Right lobe of liver (tissue), 6 donors: ENCODE results near the gene EXOC3L2. TPM values are rescaled to one million over a fixed set of nuclear protein-coding genes. Genes with fewer than 3 reads are reported as not detected.

Experiments
- ATAC-seq, 4 donors: fragments of 200-7000 bp; cut with Tn5 transposase; one replicate each; pipeline ENCODE4 v1.9.1; 2020; ENCODE audit warnings: mild to moderate bottlenecking in 4 of 4, moderate library complexity in 4 of 4
- DNase-seq, 3 donors: peaks; one replicate each; pipeline ENCODE4 v3.0.0-alpha.2; 2020
- H3K27ac ChIP-seq, 3 donors: fragments of 200-600 bp; one replicate each; pipeline ENCODE4 v1.8.0; 2022
- H3K27me3 ChIP-seq, 2 donors: fragments of 200-600 bp; one replicate each; pipeline ENCODE4 v1.8.0; 2022
- H3K36me3 ChIP-seq, 4 donors: fragments of 200-600 bp; sonication (generic) in 1 of 4; one replicate each; pipeline versions ENCODE4 v1.5.1 to v1.8.0; 2017 to 2022; ENCODE audit warnings: control low read depth in 1 of 4
- H3K4me1 ChIP-seq, 4 donors: fragments of 200-600 bp; sonication (generic) in 1 of 4; one replicate each; pipeline versions ENCODE4 v1.5.1 to v1.8.0; 2017 to 2022; ENCODE audit warnings: control low read depth in 1 of 4
- H3K4me3 ChIP-seq, 3 donors: fragments of 200-600 bp; one replicate each; pipeline ENCODE4 v1.8.0; 2022
- H3K9me3 ChIP-seq, 4 donors: fragments of 200-600 bp; sonication (generic) in 1 of 4; one replicate each; pipeline versions ENCODE4 v1.5.1 to v1.8.0; 2017 to 2022; ENCODE audit warnings: control low read depth in 1 of 4
- POLR2A ChIP-seq: fragments of 450-650 bp; IDR thresholded peaks from one replicate; pipeline ENCODE4 v1.6.1; 2017; ENCODE audit warnings: antibody characterized with exemption, mild to moderate bottlenecking
- WGBS: methylation state at CpG from one replicate; pipeline ENCODE4 v1.1.6; 2018; ENCODE audit warnings: low coverage, low lambda C conversion rate; ENCODE audit not compliant: insufficient coverage; ENCODE audit errors: missing lambda C conversion rate; 5-methylcytosine and 5-hydroxymethylcytosine counted together
- intact Hi-C, 2 donors: fragments of 100-400 bp; cut with DNase I; formaldehyde crosslinking; loops; one replicate each; pipeline versions ENCODE4 v1.11.2 to v1.14.1; 2022
- total RNA-seq, 6 experiments: library from RNA; depleted of rRNA in 2 of 6; stranded (reverse); fragments of >200 nt in 2 of 6; fragmentation: NEBNext Ultra II Directional in 3 of 6; extraction: Animal tissue kit (Norgen Biotek cat#: 25700) in 3 of 6; gene quantifications; one replicate each; pipeline versions ENCODE4 v1.1.0 to v1.2.4, GENCODE V29; 2016 to 2023
- TF ChIP-seq, protein P1 (sequence below), 4 donors: fragments of 200-600 bp in 3 of 4; fragments of 450-650 bp in 1 of 4; IDR thresholded peaks; one replicate each; pipeline versions ENCODE4 v1.5.1 to v1.8.0; 2016 to 2022; ENCODE audit warnings: antibody characterized with exemption in 4 of 4, mild to moderate bottlenecking in 2 of 4
- donor health status: DM: no; HTN: yes; CAD: no.
- donor health status: DM: no; HTN: no; CAD: no.
- donor health status: DM: no; HTN: no; CAD: no.
- donor health status: DM: no; HTN: yes; CAD: no.
- donor health status: DM: no; HTN: yes; CAD: no.

Gene EXOC3L2
- total RNA-seq, 6 experiments from 2014 or later = 1.8 to 6.9 (median 4.4) TPM

DNA sequence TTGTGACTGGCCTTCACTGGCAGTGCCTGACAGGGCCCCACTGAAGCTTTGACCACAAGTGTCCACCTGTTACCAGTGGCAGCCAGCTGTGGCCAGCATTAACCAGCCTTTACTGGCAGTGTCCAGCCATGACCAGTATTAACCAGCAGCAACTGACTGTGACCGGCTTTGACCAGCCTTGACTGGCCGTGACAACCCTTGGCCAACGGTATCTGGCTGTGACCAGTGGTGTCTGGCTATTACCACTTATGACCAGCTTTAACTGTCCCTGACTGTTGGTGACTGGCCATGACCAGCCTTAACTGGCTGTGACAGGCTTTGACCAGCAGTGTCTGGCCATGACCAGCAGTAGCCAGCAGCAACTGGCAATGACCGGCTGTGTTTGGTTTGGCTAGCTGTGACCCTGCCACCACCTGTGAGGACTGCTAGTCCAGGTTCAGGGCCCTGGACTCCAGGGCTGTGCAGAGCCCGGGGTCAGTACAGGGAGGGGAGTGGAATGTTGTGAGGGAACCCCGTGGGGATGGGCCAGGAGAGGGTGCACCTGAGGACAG is 45.2 kb upstream of the EXOC3L2 start:
- ATAC-seq (peak; percentile 68 to 88 (median 80)), DNase-seq (peak; percentile 75 to 94 (median 93))
- intact Hi-C loops = no loop called here
- 31% methylated on average over 3 of the region's 6 CpGs for WGBS
- H3K36me3 ChIP-seq = no peaks in the 10 kb centered on the region
- no peaks in the 10 kb centered on the region for H3K9me3 ChIP-seq
- no peaks in the 10 kb centered on the region for H3K27me3 ChIP-seq
- no peak overlapping the region for H3K4me3 ChIP-seq
- TF ChIP-seq POLR2A = no peak
- TF ChIP-seq, protein P1, sequence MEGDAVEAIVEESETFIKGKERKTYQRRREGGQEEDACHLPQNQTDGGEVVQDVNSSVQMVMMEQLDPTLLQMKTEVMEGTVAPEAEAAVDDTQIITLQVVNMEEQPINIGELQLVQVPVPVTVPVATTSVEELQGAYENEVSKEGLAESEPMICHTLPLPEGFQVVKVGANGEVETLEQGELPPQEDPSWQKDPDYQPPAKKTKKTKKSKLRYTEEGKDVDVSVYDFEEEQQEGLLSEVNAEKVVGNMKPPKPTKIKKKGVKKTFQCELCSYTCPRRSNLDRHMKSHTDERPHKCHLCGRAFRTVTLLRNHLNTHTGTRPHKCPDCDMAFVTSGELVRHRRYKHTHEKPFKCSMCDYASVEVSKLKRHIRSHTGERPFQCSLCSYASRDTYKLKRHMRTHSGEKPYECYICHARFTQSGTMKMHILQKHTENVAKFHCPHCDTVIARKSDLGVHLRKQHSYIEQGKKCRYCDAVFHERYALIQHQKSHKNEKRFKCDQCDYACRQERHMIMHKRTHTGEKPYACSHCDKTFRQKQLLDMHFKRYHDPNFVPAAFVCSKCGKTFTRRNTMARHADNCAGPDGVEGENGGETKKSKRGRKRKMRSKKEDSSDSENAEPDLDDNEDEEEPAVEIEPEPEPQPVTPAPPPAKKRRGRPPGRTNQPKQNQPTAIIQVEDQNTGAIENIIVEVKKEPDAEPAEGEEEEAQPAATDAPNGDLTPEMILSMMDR (IDR thresholded peaks at IDR 0.05) = no peak
- H3K27ac ChIP-seq = peak overlapping the region; percentile 88 to 99 (median 98)
- H3K4me1 ChIP-seq = peaks cover 0 to 69% (median 33%) of the 10 kb centered on the region in 4 donors

DNA sequence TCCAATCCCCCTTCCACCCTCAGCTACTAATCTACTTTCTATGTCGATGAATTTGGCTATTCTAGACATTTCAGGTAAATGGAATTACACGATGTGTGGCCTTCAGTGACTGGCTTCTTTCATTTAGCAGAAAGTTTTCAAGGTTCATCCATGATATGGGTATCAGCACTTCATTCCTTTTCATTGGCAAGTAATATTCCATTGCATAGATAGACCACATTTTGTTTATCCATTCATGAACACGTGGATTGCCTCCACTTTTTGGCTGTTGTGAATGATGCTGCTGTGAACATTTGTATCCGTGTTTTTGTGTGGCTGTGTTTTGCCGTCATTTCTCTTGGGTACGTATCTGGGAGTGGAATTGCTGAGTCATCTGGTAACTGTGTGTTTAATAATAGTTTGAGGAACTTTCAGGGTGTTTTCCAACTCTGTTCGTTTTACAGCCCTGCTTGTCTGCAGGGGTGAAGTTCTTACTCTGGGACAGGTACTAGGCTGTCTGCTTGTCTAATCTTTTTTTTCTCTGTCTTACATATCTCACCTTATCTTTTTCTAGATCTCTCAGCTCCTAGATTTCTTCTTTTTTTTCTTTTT is 38.3 kb upstream of the EXOC3L2 start:
- Histone ChIP-seq H3K27ac (peak overlapping the region in 1 of 3 donors; percentile 62), H3K27me3 (no peaks in the 10 kb centered on the region), H3K9me3 (no peaks in the 10 kb centered on the region), H3K36me3 (peaks cover 0 to 3% (median 0%) of the 10 kb centered on the region in 4 donors), H3K4me1 (peaks cover 0 to 31% (median 15%) of the 10 kb centered on the region in 4 donors), H3K4me3 (no peak overlapping the region)
- intact Hi-C loops = no loop called here
- no peak for TF ChIP-seq POLR2A
- TF ChIP-seq, protein P1 (IDR thresholded peaks at IDR 0.05) = no peak
- ATAC-seq (no peak), DNase-seq (no peak)
- 62% methylated on average over 7 of the region's 7 CpGs for WGBS

DNA sequence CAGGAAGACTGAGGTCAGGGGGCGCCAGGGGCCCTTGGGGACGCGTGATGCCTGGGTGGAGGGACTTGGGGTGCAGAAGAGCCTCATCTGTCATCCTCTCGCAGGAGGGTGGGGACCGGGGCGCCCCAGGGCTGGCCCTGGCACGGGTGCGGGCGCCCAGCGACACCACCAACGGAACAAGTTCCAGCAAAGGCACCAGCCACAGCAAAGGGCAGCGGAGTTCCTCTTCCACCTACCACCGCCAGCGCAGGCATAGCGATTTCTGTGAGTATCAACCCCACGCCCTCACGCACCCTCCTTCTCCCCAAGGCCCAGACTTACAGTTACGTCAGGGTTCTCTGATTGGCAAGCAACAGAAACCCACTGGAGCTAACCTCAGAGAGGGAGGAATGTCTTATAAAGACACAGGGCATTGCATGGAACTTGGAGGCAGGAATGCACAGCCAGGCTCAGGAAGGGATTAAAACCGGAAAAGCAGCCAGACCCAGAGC is 35.3 kb upstream of the EXOC3L2 start:
- DNase-seq = no peak
- ATAC-seq = peak; percentile 19 to 61 (median 44)
- H3K36me3 ChIP-seq = peaks cover 0 to 4% (median 0%) of the 10 kb centered on the region in 4 donors
- TF ChIP-seq POLR2A = peak; percentile 9
- TF ChIP-seq, protein P1 (IDR thresholded peaks at IDR 0.05) = no peak
- H3K27ac ChIP-seq = peak overlapping the region; percentile 72 to 85 (median 80)
- H3K4me1 ChIP-seq = peaks cover 0 to 23% (median 11%) of the 10 kb centered on the region in 4 donors
- H3K27me3 ChIP-seq = no peaks in the 10 kb centered on the region
- no peaks in the 10 kb centered on the region for H3K9me3 ChIP-seq
- H3K4me3 ChIP-seq = no peak overlapping the region
- 27% methylated on average over 2 of the region's 19 CpGs for WGBS
- intact Hi-C loops = no loop called here

DNA sequence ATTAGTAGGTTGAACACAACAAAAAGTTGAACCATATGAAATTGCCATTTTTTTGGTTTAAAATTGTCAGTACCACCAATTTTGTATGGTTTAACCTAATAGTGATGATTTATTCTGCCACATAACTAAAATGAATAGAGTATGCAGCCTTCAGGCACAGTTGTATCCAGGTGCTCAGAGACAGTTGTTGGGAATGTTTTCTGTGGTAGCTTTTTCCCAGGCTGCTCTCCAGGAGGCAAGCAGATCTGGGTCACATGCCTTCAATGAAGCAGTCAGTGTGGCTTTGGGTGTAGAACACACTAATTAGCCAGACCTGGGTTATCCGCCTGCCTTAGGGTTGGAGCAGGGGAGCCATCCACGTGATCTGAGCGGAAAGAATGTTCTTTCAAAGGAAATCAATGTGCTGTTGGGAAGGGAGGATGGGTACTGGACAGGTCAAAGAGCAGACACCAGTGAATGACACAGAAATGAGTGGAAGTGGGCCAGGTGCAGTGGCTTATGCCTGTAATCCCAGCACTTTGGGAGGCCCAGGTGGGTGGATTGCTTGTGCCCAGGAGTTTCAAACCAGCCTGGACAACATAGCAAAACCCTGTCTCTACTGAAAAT is 34.5 kb upstream of the EXOC3L2 start:
- Histone ChIP-seq H3K36me3 (peaks cover 0 to 4% (median 0%) of the 10 kb centered on the region in 4 donors), H3K27ac (peak overlapping the region; percentile 72 to 85 (median 80)), H3K4me3 (no peak overlapping the region), H3K9me3 (no peaks in the 10 kb centered on the region), H3K27me3 (no peaks in the 10 kb centered on the region), H3K4me1 (peaks cover 0 to 24% (median 11%) of the 10 kb centered on the region in 4 donors)
- ATAC-seq = peak; percentile 83 to 88 (median 87)
- TF ChIP-seq, protein P1 (IDR thresholded peaks at IDR 0.05) = no peak
- TF ChIP-seq POLR2A = peak; percentile 52
- WGBS = 22% methylated on average over 3 of the region's 3 CpGs
- intact Hi-C loops = no loop called here
- DNase-seq = peak; percentile 72 to 92 (median 77)
